HEK293 (cell line): ENCODE data around the gene ALLC.

Source experiments
- CTCF ChIP-seq: fragments of 450-650 bp; formaldehyde crosslinking; IDR thresholded peaks from 2 replicates; pipeline ENCODE4 v1.5.1; 2016; ENCODE audit warnings: missing biosample characterization, missing genetic modification characterization
- INSM2 ChIP-seq: fragments of 450-650 bp; formaldehyde crosslinking; IDR thresholded peaks from 2 replicates; pipeline ENCODE4 v1.5.1; 2016; ENCODE audit warnings: missing biosample characterization, missing genetic modification characterization
- PRDM10 ChIP-seq: fragments of 450-650 bp; formaldehyde crosslinking; IDR thresholded peaks from 2 replicates; pipeline ENCODE4 v1.5.1; 2016; ENCODE audit warnings: missing biosample characterization, missing genetic modification characterization
- PRDM6 ChIP-seq: fragments of 450-650 bp; formaldehyde crosslinking; IDR thresholded peaks from 2 replicates; pipeline ENCODE4 v1.5.1; 2017; ENCODE audit warnings: missing biosample characterization, missing genetic modification characterization
- WT1 ChIP-seq: fragments of 450-650 bp; formaldehyde crosslinking; IDR thresholded peaks from 2 replicates; pipeline ENCODE4 v1.5.1; 2016; ENCODE audit warnings: missing biosample characterization, missing genetic modification characterization
- YY1 ChIP-seq: fragments of 450-650 bp; formaldehyde crosslinking; IDR thresholded peaks from 2 replicates; pipeline ENCODE4 v1.5.1; 2018; ENCODE audit warnings: missing biosample characterization, missing genetic modification characterization
- ZEB2 ChIP-seq: fragments of 450-650 bp; formaldehyde crosslinking; IDR thresholded peaks from 2 replicates; pipeline ENCODE4 v1.5.1; 2016; ENCODE audit warnings: missing biosample characterization, missing genetic modification characterization
- ZNF121 ChIP-seq: fragments of 450-650 bp; formaldehyde crosslinking; IDR thresholded peaks from 2 replicates; pipeline ENCODE4 v1.5.1; 2016; ENCODE audit warnings: missing biosample characterization, missing genetic modification characterization
- ZNF24 ChIP-seq: fragments of 450-650 bp; formaldehyde crosslinking; IDR thresholded peaks from 2 replicates; pipeline ENCODE4 v1.5.1; 2016; ENCODE audit warnings: missing biosample characterization, missing genetic modification characterization
- ZNF324 ChIP-seq: fragments of 450-650 bp; formaldehyde crosslinking; IDR thresholded peaks from 2 replicates; pipeline ENCODE4 v1.5.1; 2016; ENCODE audit warnings: missing biosample characterization, missing genetic modification characterization
- ZNF366 ChIP-seq: fragments of 450-650 bp; formaldehyde crosslinking; conservative IDR thresholded peaks from 2 replicates; pipeline ENCODE4 v1.5.1; 2016; ENCODE audit warnings: missing biosample characterization, missing genetic modification characterization
- ZNF501 ChIP-seq: fragments of 450-650 bp; formaldehyde crosslinking; IDR thresholded peaks from 2 replicates; pipeline ENCODE4 v1.5.1; 2016; ENCODE audit warnings: missing biosample characterization, missing genetic modification characterization
- ZNF677 ChIP-seq: fragments of 450-650 bp; IDR thresholded peaks from 2 replicates; pipeline ENCODE4 v1.5.0; 2018; ENCODE audit warnings: missing biosample characterization, mild to moderate bottlenecking, missing genetic modification characterization, moderate library complexity
- ZNF707 ChIP-seq: fragments of 450-650 bp; formaldehyde crosslinking; IDR thresholded peaks from 2 replicates; pipeline ENCODE4 v1.5.1; 2016; ENCODE audit warnings: missing biosample characterization, missing genetic modification characterization

GRCh38 chr2:3689998-3690748, 32.2 kb downstream of the ALLC start:
- TF ChIP-seq CTCF (tag by site-specific recombination) (no peak), ZNF677 (no peak), ZNF24 (tag by site-specific recombination) (no peak), PRDM10 (tag by site-specific recombination) (no peak), YY1 (tag by site-specific recombination) (no peak), ZEB2 (tag by site-specific recombination) (no peak), ZNF366 (no peak), ZNF501 (no peak), ZNF324 (tag by site-specific recombination) (no peak), WT1 (tag by site-specific recombination) (no peak), ZNF707 (tag by site-specific recombination) (no peak), INSM2 (tag by site-specific recombination) (no peak), PRDM6 (tag by site-specific recombination) (no peak), ZNF121 (tag by site-specific recombination) (no peak)
